ENCODE results near the gene RRH. TPM values are rescaled to one million over a fixed set of nuclear protein-coding genes. Genes with fewer than 3 reads are reported as not detected.

Gene RRH
- total RNA-seq, 4 donors from 2014 or later: 0.22 to 1.6 TPM; not detected in 2

- Histone ChIP-seq H3K27me3 (no peaks in the 10 kb centered on the region), H3K4me1 (peaks cover 11 to 18% of the 10 kb centered on the region in 2 donors), H3K9me3 (no peaks in the 10 kb centered on the region), H3K36me3 (peaks cover 0 to 6% of the 10 kb centered on the region in 2 donors), H3K4me3 (replicated peaks in 1 of 3) (no peak overlapping the region), H3K27ac (no peak overlapping the region)
- WGBS, 2 donors: 81 to 82% methylated on average over 1 of the region's 1 CpG
- intact Hi-C loops (cut with DNase I): loop anchor here (5.0 to 10.0 kb wide), 3 partner anchors 82 to 395 kb away; partner anchors contain the start of genes CASP6 and PLA2G12A
- no peak for DNase-seq
- TF ChIP-seq CTCF (IDR thresholded peaks at IDR 0.05): no peak
Measured at GRCh38 chr4:109816894-109817293, 10.9 kb upstream of the RRH start.

GRCh38 chr4:109818268-109818667 lies 9.5 kb upstream of the RRH start:
- no peaks in the 10 kb centered on the region for H3K9me3 ChIP-seq
- WGBS, 2 donors: 93 to 98% methylated on average over 4 of the region's 4 CpGs
- no peak overlapping the region for H3K4me3 ChIP-seq (replicated peaks in 1 of 3)
- peaks cover 11 to 18% of the 10 kb centered on the region in 2 donors for H3K4me1 ChIP-seq
- no peaks in the 10 kb centered on the region for H3K27me3 ChIP-seq
- TF ChIP-seq POLR2A (IDR thresholded peaks at IDR 0.05): no peak
- no peak for TF ChIP-seq CTCF (IDR thresholded peaks at IDR 0.05)
- peaks cover 6 to 10% of the 10 kb centered on the region in 2 donors for H3K36me3 ChIP-seq
- intact Hi-C loops (cut with DNase I): loop anchor here (5.0 to 10.0 kb wide), 3 partner anchors 83 to 396 kb away; partner anchors contain the start of genes CASP6 and PLA2G12A
- no peak for DNase-seq
- H3K27ac ChIP-seq: no peak overlapping the region

- H3K27ac ChIP-seq: no peak overlapping the region
- no peak overlapping the region for H3K4me3 ChIP-seq (replicated peaks in 1 of 3)
- peaks cover 6 to 20% of the 10 kb centered on the region in 2 donors for H3K36me3 ChIP-seq
Measured at GRCh38 chr4:109820563-109820962, 7.2 kb upstream of the RRH start.

GRCh38 chr4:109821185-109821584 lies 6.6 kb upstream of the RRH start:
- DNase-seq: no peak

More at GRCh38 chr4:109820563-109820962, 7.2 kb upstream of the RRH start:
- no peaks in the 10 kb centered on the region for H3K9me3 ChIP-seq
- TF ChIP-seq CTCF (IDR thresholded peaks at IDR 0.05) (no peak), POLR2A (IDR thresholded peaks at IDR 0.05) (no peak)
- H3K27me3 ChIP-seq: no peaks in the 10 kb centered on the region
- DNase-seq: no peak
- peaks cover 6 to 14% of the 10 kb centered on the region in 2 donors for H3K4me1 ChIP-seq
- intact Hi-C loops (cut with DNase I): no loop called here
- 85 to 87% methylated on average over 2 of the region's 2 CpGs for WGBS, 2 donors

More at GRCh38 chr4:109821185-109821584, 6.6 kb upstream of the RRH start:
- Histone ChIP-seq H3K4me3 (replicated peaks in 1 of 3) (no peak overlapping the region), H3K4me1 (peaks cover 5 to 12% of the 10 kb centered on the region in 2 donors), H3K36me3 (peaks cover 6 to 20% of the 10 kb centered on the region in 2 donors), H3K27ac (no peak overlapping the region), H3K27me3 (no peaks in the 10 kb centered on the region), H3K9me3 (no peaks in the 10 kb centered on the region)
- WGBS, 2 donors: 74 to 81% methylated on average over 2 of the region's 2 CpGs
- TF ChIP-seq POLR2A (IDR thresholded peaks at IDR 0.05): no peak
- TF ChIP-seq CTCF (IDR thresholded peaks at IDR 0.05): no peak
- intact Hi-C loops (cut with DNase I): no loop called here
